ENCODE results near the gene HAUS3. TPM values are rescaled to one million over a fixed set of nuclear protein-coding genes. Genes with fewer than 3 reads are reported as not detected.

Gene HAUS3
- total and polyA plus RNA-seq, 2 of the 8 experiments (the other 6 are each of a cell fraction or from before 2014, with no cell fraction given), result 3.2 to 14.8 TPM

GRCh38 chr4:2243681-2244380 lies 1.9 kb upstream of the HAUS3 start:
- H3K9ac ChIP-seq (replicated peaks in 1 of 4; ENCODE audit: extremely low read depth in 1 of 4, low read depth in 3 of 4, low read length in 3 of 4), result no peak overlapping the region
- no peak overlapping the region for H2AFZ ChIP-seq (ENCODE audit: low read length)
- no peak overlapping the region for H3K27ac ChIP-seq (ENCODE audit: low read depth, low read length)
- H3K18ac ChIP-seq (ENCODE audit: extremely low read depth, low read length), result no peak overlapping the region
- no peak overlapping the region for H4K91ac ChIP-seq (replicated peaks; ENCODE audit: insufficient read length, low read length)
- H3K4me3 ChIP-seq (ENCODE audit: extremely low read depth in 1 of 4, insufficient read depth in 2 of 4, low read depth in 3 of 4, low read length in 4 of 4), result no peak overlapping the region
- H3K56ac ChIP-seq (replicated peaks; ENCODE audit: insufficient read length, low read depth, low read length), result no peak overlapping the region
- H3K4ac ChIP-seq (replicated peaks; ENCODE audit: insufficient read length, low read depth, low read length), result no peak overlapping the region
- no peak overlapping the region for H2BK5ac ChIP-seq (ENCODE audit: low read depth, low read length)
- peaks cover 0 to 27% of the 10 kb centered on the region in 2 experiments; a peak in 3 of 4 replicates for H3K79me2 ChIP-seq (ENCODE audit: control insufficient read depth in 1 of 2, insufficient read depth in 2 of 2, low read length in 2 of 2)
- no peaks in the 10 kb centered on the region for H3K23me2 ChIP-seq (ENCODE audit: low read depth, low read length)
- peaks cover 0 to 2% of the 10 kb centered on the region in 2 experiments for H4K20me1 ChIP-seq (replicated peaks in 1 of 2; ENCODE audit: control insufficient read depth in 1 of 2, insufficient read depth in 2 of 2, low read length in 2 of 2)
- no peak overlapping the region for H3K14ac ChIP-seq (ENCODE audit: insufficient read length)
- no peak overlapping the region for H2BK20ac ChIP-seq (ENCODE audit: low read length)
- ChIA-PET POLR2A (ENCODE audit: partially characterized antibody) (no interaction called here), CTCF (ENCODE audit: partially characterized antibody) (interaction anchor here (0.6 to 2.5 kb wide), 4 partner anchors 14 to 692 kb away, joined by 3 to 7 read pairs (median 4); no protein-coding TSS in a partner anchor)
- FAIRE-seq (no peak), DNase-seq (ENCODE audit: low read depth in 1 of 2, low spot score in 2 of 2) (peak in 1 of 2 experiments; percentile 49)
- H3K4me2 ChIP-seq (ENCODE audit: insufficient read depth in 1 of 2, low read depth in 2 of 2, low read length in 2 of 2), result no peak overlapping the region
- no peak overlapping the region for H2BK12ac ChIP-seq (ENCODE audit: low read depth, low read length)
- H2BK120ac ChIP-seq (replicated peaks; ENCODE audit: low read depth, low read length), result no peak overlapping the region
- no peaks in the 10 kb centered on the region; the same call in 1 of the 2 replicates for H3K79me1 ChIP-seq (ENCODE audit: low read depth, low read length)
- no peaks in the 10 kb centered on the region for H3K27me3 ChIP-seq (replicated peaks in 1 of 4; ENCODE audit: control insufficient read depth in 3 of 4, extremely low read depth in 1 of 4, insufficient read depth in 3 of 4, low read length in 3 of 4)
- H3K4me1 ChIP-seq (replicated peaks in 1 of 4; ENCODE audit: control insufficient read depth in 3 of 4, insufficient read depth in 4 of 4, low read length in 3 of 4), result peaks cover 0 to 2% (median 0%) of the 10 kb centered on the region in 4 experiments; a peak in 1 of 7 replicates
- no peak overlapping the region; the same call in 1 of the 2 replicates for H4K8ac ChIP-seq (ENCODE audit: extremely low read depth, insufficient read depth, low read length)
- 92% methylated on average over 5 of the region's 5 CpGs; no CpG with 5 or more reads in 1 of the 2 experiments for whole genome bisulfite sequencing, 2 experiments (ENCODE audit: extremely low coverage in 1 of 2, insufficient coverage in 1 of 2, insufficient read length in 1 of 2, insufficient replicate concordance in 2 of 2, low coverage in 1 of 2, low lambda C conversion rate in 2 of 2, missing lambda C conversion rate in 1 of 2)
- H2AK5ac ChIP-seq (ENCODE audit: low read depth, low read length), result no peak overlapping the region
- no peak overlapping the region for H4K5ac ChIP-seq (ENCODE audit: insufficient read length, low read depth, low read length)
- peaks cover 0 to 2% (median 0%) of the 10 kb centered on the region in 4 experiments; a peak in 1 of 8 replicates for H3K36me3 ChIP-seq (ENCODE audit: control insufficient read depth in 2 of 4, insufficient read depth in 4 of 4, low read length in 3 of 4)
- no peak overlapping the region for H2BK15ac ChIP-seq (ENCODE audit: low read length)
- no peaks in the 10 kb centered on the region; a peak in 1 of 4 replicates for H3K9me3 ChIP-seq (ENCODE audit: insufficient read depth in 2 of 2, low read depth in 1 of 2, low read length in 1 of 2)
- peak; percentile 15 to 47; a peak in 3 of 4 replicates for TF ChIP-seq RAD21 (IDR thresholded peaks at IDR 0.05 in 1 of 2, conservative IDR thresholded peaks at IDR 0.05 in 1 of 2; ENCODE audit: low read depth in 2 of 2, low read length in 2 of 2)
- TF ChIP-seq SIX5 (IDR thresholded peaks at IDR 0.05; ENCODE audit: low read depth, low read length), result no peak
- H3K23ac ChIP-seq (ENCODE audit: insufficient read length), result no peak overlapping the region
